PC-3 (cell line): Measurements from ENCODE around the gene CDH13. TPM values are rescaled to one million over a fixed set of nuclear protein-coding genes. Genes with fewer than 3 reads are reported as not detected.

Experiments used
- ATAC-seq: fragments of 200-7000 bp; cut with Tn5 transposase; 2 replicates; pipeline ENCODE4 v1.9.1; 2020; ENCODE audit warnings: mild to moderate bottlenecking, moderate library complexity
- BruUV-seq: library from RNA; stranded (reverse); fragments of 400-500 nt; replicated peaks from 2 replicates; lab custom pipeline; 2021; lab: Mats Ljungman, UMichigan
- CTCF ChIA-PET: fragments of 300-600 bp; sonication (Branson Sonifier 250); formaldehyde crosslinking; loops from one replicate; lab custom pipeline; 2022; ENCODE audit warnings: antibody characterized with exemption; lab: Charles Lee
- POLR2A ChIA-PET: fragments of 300-600 bp; sonication (Branson Sonifier 250); formaldehyde crosslinking; loops from one replicate; lab custom pipeline; 2022; ENCODE audit warnings: antibody characterized with exemption; ENCODE audit not compliant: unreplicated experiment; lab: Charles Lee
- DNase-seq: peaks from one replicate; pipeline ENCODE4 v3.0.0-alpha.2; 2015
- H2AFZ ChIP-seq: fragments of 300-600 bp; sonication (generic); 2 replicates; pipeline ENCODE4 v1.6.0; 2016; ENCODE audit warnings: antibody characterized with exemption, low read length
- H3F3A ChIP-seq: fragments of 300-600 bp; sonication (generic); one replicate; pipeline ENCODE4 v1.6.0; 2017; ENCODE audit warnings: antibody characterized with exemption, low read length, control low read depth, mild to moderate bottlenecking; ENCODE audit not compliant: unreplicated experiment
- H3K27ac ChIP-seq: fragments of 300-600 bp; sonication (generic); 2 replicates; pipeline ENCODE4 v1.5.1; 2016; ENCODE audit warnings: mild to moderate bottlenecking, low read length
- H3K27me3 ChIP-seq: fragments of 300-600 bp; sonication (generic); 2 replicates; pipeline ENCODE4 v1.6.1; 2016; ENCODE audit warnings: low read length, mixed read lengths
- H3K36me3 ChIP-seq: fragments of 300-600 bp; sonication (generic); 2 replicates; pipeline ENCODE4 v1.6.1; 2016; ENCODE audit warnings: low read depth, mixed run types, low read length, mixed read lengths
- H3K4me1 ChIP-seq: fragments of 300-600 bp; sonication (generic); 2 replicates; pipeline ENCODE4 v1.5.1; 2016; ENCODE audit warnings: low read length; ENCODE audit not compliant: insufficient read depth
- H3K4me2 ChIP-seq: fragments of 300-600 bp; sonication (generic); 2 replicates; pipeline ENCODE4 v1.6.0; 2016; ENCODE audit warnings: low read length
- H3K4me3 ChIP-seq: fragments of 300-600 bp; sonication (generic); 2 replicates; pipeline ENCODE4 v1.5.1; 2016; ENCODE audit warnings: mild to moderate bottlenecking, low read length, mixed read lengths
- H3K79me2 ChIP-seq: fragments of 300-600 bp; sonication (generic); 2 replicates; pipeline ENCODE4 v1.6.1; 2017; ENCODE audit warnings: low read length, mixed read lengths
- H3K9ac ChIP-seq: fragments of 300-600 bp; sonication (generic); 2 replicates; pipeline ENCODE4 v1.6.0; 2016; ENCODE audit warnings: mild to moderate bottlenecking, low read length
- H3K9me2 ChIP-seq: fragments of 300-600 bp; sonication (generic); replicated peaks from 2 replicates; pipeline ENCODE4 v1.6.1; 2016; ENCODE audit warnings: mixed run types, low read length, mixed read lengths
- H3K9me3 ChIP-seq: fragments of 300-600 bp; sonication (generic); 2 replicates; pipeline ENCODE4 v1.6.1; 2016; ENCODE audit warnings: low read length, mixed read lengths
- H4K20me1 ChIP-seq: fragments of 300-600 bp; sonication (generic); 2 replicates; pipeline ENCODE4 v1.6.1; 2016; ENCODE audit warnings: low read length, mixed read lengths
- CTCF ChIP-seq: fragments of 300-600 bp; sonication (generic); conservative IDR thresholded peaks from 2 replicates; pipeline ENCODE4 v1.5.1; 2017; ENCODE audit warnings: antibody characterized with exemption, low read depth, mild to moderate bottlenecking, low read length
- EZH2 ChIP-seq: fragments of 300-600 bp; sonication (generic); IDR thresholded peaks from one replicate; pipeline ENCODE4 v1.6.1; 2017; ENCODE audit warnings: antibody characterized with exemption, mild to moderate bottlenecking, low read length; ENCODE audit not compliant: unreplicated experiment
- EZH2phosphoT487 ChIP-seq: fragments of 300-600 bp; sonication (generic); IDR thresholded peaks from 2 replicates; pipeline ENCODE4 v1.6.1; 2018; ENCODE audit warnings: mild to moderate bottlenecking, antibody characterized with exemption, low read length, borderline replicate concordance
- intact Hi-C: fragments of 100-400 bp; cut with micrococcal nuclease; formaldehyde crosslinking; loops from 2 replicates; pipeline ENCODE4 v1.9.0; 2023
- total RNA-seq: library from RNA; depleted of rRNA; stranded (reverse); fragments of >200 nt; gene quantifications from 2 replicates; pipeline ENCODE4 v1.2.3, GENCODE V29; 2014

The CDH13 gene
- total RNA-seq, 1 experiment from 2014 or later, result 0.36 TPM

- no peaks in the 10 kb centered on the region for H3K9me2 ChIP-seq
- no peak overlapping the region for H3K4me3 ChIP-seq
- ATAC-seq (no peak), DNase-seq (no peak)
- H3K36me3 ChIP-seq, result no peaks in the 10 kb centered on the region
- ChIA-PET CTCF (no interaction called here), POLR2A (no interaction called here)
- TF ChIP-seq CTCF, result no peak
- no peak for TF ChIP-seq EZH2
- TF ChIP-seq EZH2phosphoT487, result no peak
- H2AFZ ChIP-seq, result no peak overlapping the region
- H3K9me3 ChIP-seq, result no peaks in the 10 kb centered on the region
- no peak overlapping the region for H3K9ac ChIP-seq
- no peaks in the 10 kb centered on the region for H3K4me1 ChIP-seq
- no peak overlapping the region for H3K27ac ChIP-seq
- peaks cover 19% of the 10 kb centered on the region for H3K27me3 ChIP-seq
- no peaks in the 10 kb centered on the region for H3F3A ChIP-seq
- no peak overlapping the region for H3K4me2 ChIP-seq
- BruUV-seq, result no TSS peak
- H3K79me2 ChIP-seq, result no peaks in the 10 kb centered on the region
- intact Hi-C loops, result no loop called here
- no peaks in the 10 kb centered on the region for H4K20me1 ChIP-seq
These were observed 1097.1 kb downstream of the CDH13 start for GRCh38 chr16:83723901-83724300.

- Histone ChIP-seq H3K36me3 (no peaks in the 10 kb centered on the region), H3F3A (no peaks in the 10 kb centered on the region), H3K4me1 (no peaks in the 10 kb centered on the region), H3K79me2 (no peaks in the 10 kb centered on the region), H3K4me2 (no peak overlapping the region), H3K27me3 (peaks cover 20% of the 10 kb centered on the region), H3K9me2 (no peaks in the 10 kb centered on the region), H4K20me1 (no peaks in the 10 kb centered on the region), H3K9ac (no peak overlapping the region), H3K27ac (no peak overlapping the region), H3K4me3 (no peak overlapping the region), H2AFZ (no peak overlapping the region), H3K9me3 (no peaks in the 10 kb centered on the region)
- BruUV-seq, result no TSS peak
- no peak for DNase-seq
- ATAC-seq, result no peak
- intact Hi-C loops, result no loop called here
- ChIA-PET CTCF (no interaction called here), POLR2A (no interaction called here)
- TF ChIP-seq CTCF (no peak), EZH2 (no peak), EZH2phosphoT487 (no peak)
These were observed 1097.8 kb downstream of the CDH13 start for GRCh38 chr16:83724585-83724984.

GRCh38 chr16:83725313-83725712 lies 1098.5 kb downstream of the CDH13 start:
- H3F3A ChIP-seq, result no peaks in the 10 kb centered on the region
- DNase-seq (no peak), ATAC-seq (no peak)
- H3K4me3 ChIP-seq, result no peak overlapping the region
- no peak overlapping the region for H3K9ac ChIP-seq
- no peaks in the 10 kb centered on the region for H3K9me3 ChIP-seq
- POLR2A ChIA-PET, result no interaction called here
- CTCF ChIA-PET, result no interaction called here
- TF ChIP-seq CTCF, result no peak
- TF ChIP-seq EZH2phosphoT487, result no peak
- TF ChIP-seq EZH2, result no peak
- H3K27ac ChIP-seq, result no peak overlapping the region
- H3K36me3 ChIP-seq, result no peaks in the 10 kb centered on the region
- H4K20me1 ChIP-seq, result no peaks in the 10 kb centered on the region
- H3K4me1 ChIP-seq, result no peaks in the 10 kb centered on the region
- H2AFZ ChIP-seq, result no peak overlapping the region
- H3K27me3 ChIP-seq, result peaks cover 20% of the 10 kb centered on the region
- BruUV-seq, result no TSS peak
- intact Hi-C loops, result no loop called here
- H3K4me2 ChIP-seq, result no peak overlapping the region
- no peaks in the 10 kb centered on the region for H3K9me2 ChIP-seq
- no peaks in the 10 kb centered on the region for H3K79me2 ChIP-seq
